DND-41 (cell line): ENCODE data around the gene IL20.

Experiments used
- ATAC-seq: fragments of 200-7000 bp; cut with Tn5 transposase; 3 replicates; pipeline ENCODE4 v1.9.1; 2021; ENCODE audit warnings: low read depth; ENCODE audit not compliant: insufficient read depth
- DNase-seq: peaks from one replicate; pipeline ENCODE4 v3.0.0-alpha.2; 2020
- H2AFZ ChIP-seq: 2 replicates; pipeline ENCODE4 v1.6.0; 2012; ENCODE audit warnings: low read depth, low read length
- H3K27ac ChIP-seq: 2 replicates; pipeline ENCODE4 v1.5.1; 2012; ENCODE audit warnings: low read length, inconsistent platforms
- H3K27me3 ChIP-seq: fragments of 200-600 bp; sonication (generic); 2 replicates; pipeline ENCODE4 v1.6.0; 2012; ENCODE audit warnings: low read length, mild to moderate bottlenecking, inconsistent platforms; ENCODE audit not compliant: insufficient read depth, poor library complexity
- H3K36me3 ChIP-seq: 2 replicates; pipeline ENCODE4 v1.5.1; 2012; ENCODE audit warnings: low read length, inconsistent platforms; ENCODE audit not compliant: insufficient read depth
- H3K4me1 ChIP-seq: 2 replicates; pipeline ENCODE4 v1.5.1; 2012; ENCODE audit warnings: mild to moderate bottlenecking, low read length; ENCODE audit not compliant: insufficient read depth
- H3K4me2 ChIP-seq: 2 replicates; pipeline ENCODE4 v1.6.0; 2012; ENCODE audit warnings: mild to moderate bottlenecking, moderate library complexity, low read length, inconsistent platforms; ENCODE audit not compliant: insufficient read depth
- H3K4me3 ChIP-seq, 2 experiments: fragments of 200-600 bp in 1 of 2; shearing (Covaris generic) in 1 of 2; 2 replicates each; pipeline ENCODE4 v1.5.1; 2012 to 2016; ENCODE audit warnings: inconsistent platforms in 2 of 2, low read length in 2 of 2, mild to moderate bottlenecking in 2 of 2, low read depth in 1 of 2, moderate library complexity in 1 of 2
- H3K79me2 ChIP-seq: 2 replicates; pipeline ENCODE4 v1.6.0; 2012; ENCODE audit warnings: low read length, inconsistent platforms; ENCODE audit not compliant: insufficient read depth
- H3K9ac ChIP-seq: 2 replicates; pipeline ENCODE4 v1.6.0; 2012; ENCODE audit warnings: low read depth, mild to moderate bottlenecking, inconsistent platforms, low read length, moderate library complexity
- H3K9me3 ChIP-seq: 2 replicates; pipeline ENCODE4 v1.5.1; 2012; ENCODE audit warnings: low read length, moderate library complexity, mild to moderate bottlenecking, inconsistent platforms; ENCODE audit not compliant: insufficient read depth, severe bottlenecking
- H4K20me1 ChIP-seq: 2 replicates; pipeline ENCODE4 v1.6.0; 2012; ENCODE audit warnings: low read length; ENCODE audit not compliant: insufficient read depth
- CTCF ChIP-seq: IDR thresholded peaks from 2 replicates; pipeline ENCODE4 v1.5.1; 2012; ENCODE audit warnings: borderline replicate concordance, low read length, moderate library complexity, mild to moderate bottlenecking; ENCODE audit not compliant: poor library complexity, severe bottlenecking; ENCODE audit errors: extremely low read depth
- EZH2 ChIP-seq: IDR thresholded peaks from 3 replicates; pipeline ENCODE4 v1.6.1; 2012; ENCODE audit warnings: borderline replicate concordance, low read depth, mild to moderate bottlenecking, moderate library complexity, low read length, inconsistent platforms; ENCODE audit not compliant: severe bottlenecking

The IL20 gene

GRCh38 chr1:206897175-206897574 lies 31.8 kb downstream of the IL20 start, which contains the start of gene IL24:
IL24 (plus strand) TSS chr1:206897443; CDS start chr1:206897833, 390 bp downstream.
- Histone ChIP-seq H3K36me3 (no peaks in the 10 kb centered on the region), H3K4me1 (no peaks in the 10 kb centered on the region), H3K27ac (no peak within 1 kb of the TSS), H3K9ac (no peak within 1 kb of the TSS), H3K9me3 (no peaks in the 10 kb centered on the region), H3K27me3 (no peaks in the 10 kb centered on the region), H3K4me3 (no peak within 1 kb of the TSS), H4K20me1 (no peaks in the 10 kb centered on the region), H3K79me2 (no peaks in the 10 kb centered on the region), H3K4me2 (no peak within 1 kb of the TSS), H2AFZ (no peak within 1 kb of the TSS)
- DNase-seq (no peak), ATAC-seq (no peak)
- no peak for TF ChIP-seq CTCF
- no peak for TF ChIP-seq EZH2

DNA sequence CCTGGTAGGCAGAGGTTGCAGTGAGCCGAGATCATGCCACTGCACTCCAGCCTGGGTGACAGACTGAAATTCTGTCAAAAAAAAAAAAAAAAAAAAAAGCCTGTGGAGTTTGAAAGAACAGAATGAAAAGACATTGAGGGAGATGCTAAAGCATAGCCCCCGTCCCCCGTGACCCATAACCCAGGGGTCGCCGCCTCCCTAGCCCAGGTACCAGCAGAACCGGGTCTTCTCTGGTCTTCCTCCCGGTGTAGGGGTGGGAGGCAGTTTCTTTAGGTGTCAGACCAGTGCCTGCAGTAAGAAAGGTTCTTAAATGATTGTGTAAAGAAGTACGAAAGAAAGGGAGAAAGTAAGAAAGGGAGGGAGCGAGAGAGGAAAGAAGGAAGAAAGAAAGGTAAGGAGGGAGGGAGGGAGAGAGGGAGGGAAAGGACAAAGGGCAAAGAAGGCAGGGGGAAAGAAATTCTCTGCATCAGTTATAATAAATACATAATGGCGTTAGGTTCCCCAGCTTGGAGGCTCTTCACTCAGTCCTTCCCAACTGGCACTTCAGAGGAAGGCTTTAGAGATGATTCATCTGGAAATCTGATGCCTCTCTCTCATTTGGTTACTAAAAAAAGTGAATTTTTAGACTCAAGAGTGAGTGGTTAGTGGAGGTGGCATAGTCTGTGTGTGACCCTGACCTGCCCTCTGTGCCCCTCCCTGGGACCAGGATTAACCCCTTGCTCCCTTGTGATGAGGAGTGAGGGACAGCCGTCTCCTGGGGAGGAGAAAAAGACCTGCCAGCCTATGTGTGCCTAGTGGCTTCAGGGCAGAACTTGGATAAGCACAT lies 32.9 kb downstream of the IL20 start:
- Histone ChIP-seq H3K27ac (no peak overlapping the region), H3K4me2 (no peak overlapping the region), H3K36me3 (peaks cover under 1% of the 10 kb centered on the region; the same call in 1 of the 2 replicates), H2AFZ (no peak overlapping the region), H3K4me1 (no peaks in the 10 kb centered on the region), H3K27me3 (no peaks in the 10 kb centered on the region), H3K4me3 (no peak overlapping the region), H3K79me2 (no peaks in the 10 kb centered on the region), H3K9me3 (no peaks in the 10 kb centered on the region), H3K9ac (no peak overlapping the region), H4K20me1 (no peaks in the 10 kb centered on the region)
- TF ChIP-seq CTCF (no peak), EZH2 (no peak)
- DNase-seq, result no peak
- ATAC-seq, result no peak

GRCh38 chr1:206898915-206899431 lies 33.5 kb downstream of the IL20 start:
- Histone ChIP-seq H3K36me3 (peaks cover 7% of the 10 kb centered on the region), H3K4me1 (no peaks in the 10 kb centered on the region), H3K4me3 (no peak overlapping the region), H3K27me3 (no peaks in the 10 kb centered on the region), H3K79me2 (no peaks in the 10 kb centered on the region), H3K9ac (no peak overlapping the region), H3K4me2 (no peak overlapping the region), H3K27ac (no peak overlapping the region), H4K20me1 (no peaks in the 10 kb centered on the region), H2AFZ (no peak overlapping the region), H3K9me3 (no peaks in the 10 kb centered on the region)
- TF ChIP-seq EZH2 (no peak), CTCF (no peak)
- ATAC-seq, result no peak
- DNase-seq, result no peak
